ENCODE data around the gene CRYZL1.

CRYZL1 gene

DNA sequence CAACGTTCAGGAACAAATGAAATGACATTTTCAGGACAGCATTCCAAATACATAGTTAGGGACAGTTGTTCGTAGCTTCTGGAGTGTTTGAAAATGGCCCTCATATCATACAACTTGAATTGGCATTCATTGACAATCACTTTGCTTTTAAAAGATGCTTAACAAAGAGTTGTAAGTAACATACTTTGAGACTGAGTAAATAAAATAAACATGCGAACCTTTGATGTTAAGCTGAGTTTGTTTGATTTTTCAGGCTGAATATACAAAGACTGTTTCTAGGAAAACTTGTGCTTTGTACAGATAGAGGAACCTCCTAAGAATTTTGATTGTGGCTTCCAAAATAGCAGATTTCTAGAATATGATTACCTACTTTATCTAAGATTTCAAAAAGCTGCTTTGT, 46.1 kb upstream of the CRYZL1 start:
- no peak for TF ChIP-seq EZH2 (IDR thresholded peaks at IDR 0.05; ENCODE audit: borderline replicate concordance, low read length)
- TF ChIP-seq, protein P1, sequence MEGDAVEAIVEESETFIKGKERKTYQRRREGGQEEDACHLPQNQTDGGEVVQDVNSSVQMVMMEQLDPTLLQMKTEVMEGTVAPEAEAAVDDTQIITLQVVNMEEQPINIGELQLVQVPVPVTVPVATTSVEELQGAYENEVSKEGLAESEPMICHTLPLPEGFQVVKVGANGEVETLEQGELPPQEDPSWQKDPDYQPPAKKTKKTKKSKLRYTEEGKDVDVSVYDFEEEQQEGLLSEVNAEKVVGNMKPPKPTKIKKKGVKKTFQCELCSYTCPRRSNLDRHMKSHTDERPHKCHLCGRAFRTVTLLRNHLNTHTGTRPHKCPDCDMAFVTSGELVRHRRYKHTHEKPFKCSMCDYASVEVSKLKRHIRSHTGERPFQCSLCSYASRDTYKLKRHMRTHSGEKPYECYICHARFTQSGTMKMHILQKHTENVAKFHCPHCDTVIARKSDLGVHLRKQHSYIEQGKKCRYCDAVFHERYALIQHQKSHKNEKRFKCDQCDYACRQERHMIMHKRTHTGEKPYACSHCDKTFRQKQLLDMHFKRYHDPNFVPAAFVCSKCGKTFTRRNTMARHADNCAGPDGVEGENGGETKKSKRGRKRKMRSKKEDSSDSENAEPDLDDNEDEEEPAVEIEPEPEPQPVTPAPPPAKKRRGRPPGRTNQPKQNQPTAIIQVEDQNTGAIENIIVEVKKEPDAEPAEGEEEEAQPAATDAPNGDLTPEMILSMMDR (IDR thresholded peaks at IDR 0.05; ENCODE audit: low read length): no peak
- no peak overlapping the region for H3K4me2 ChIP-seq (ENCODE audit: low read length)
- no peaks in the 10 kb centered on the region for H3K9me2 ChIP-seq (ENCODE audit: low read depth, low read length)
- H3F3A ChIP-seq (ENCODE audit: insufficient read depth, low read length): no peaks in the 10 kb centered on the region
- no peaks in the 10 kb centered on the region for H3K79me2 ChIP-seq (ENCODE audit: insufficient read depth, low read length)
- H4K20me1 ChIP-seq (ENCODE audit: insufficient read depth, low read length): no peaks in the 10 kb centered on the region
- no peak overlapping the region for H3K9ac ChIP-seq (ENCODE audit: low read length)
- H3K4me3 ChIP-seq (ENCODE audit: low read depth, low read length, poor library complexity, severe bottlenecking): no peak overlapping the region
- no peak overlapping the region for H2AFZ ChIP-seq (ENCODE audit: low read length)
- no peaks in the 10 kb centered on the region for H3K36me3 ChIP-seq (ENCODE audit: insufficient read depth, low read length)
- no peak overlapping the region for H3K27ac ChIP-seq (ENCODE audit: low read depth, low read length, poor library complexity, severe bottlenecking)
- no peaks in the 10 kb centered on the region for H3K4me1 ChIP-seq (ENCODE audit: insufficient read depth, low read length, severe bottlenecking)
- no peaks in the 10 kb centered on the region; the same call in 1 of the 2 replicates for H3K27me3 ChIP-seq (ENCODE audit: insufficient read depth, low read length)
- H3K9me3 ChIP-seq (ENCODE audit: low read length): no peaks in the 10 kb centered on the region

DNA sequence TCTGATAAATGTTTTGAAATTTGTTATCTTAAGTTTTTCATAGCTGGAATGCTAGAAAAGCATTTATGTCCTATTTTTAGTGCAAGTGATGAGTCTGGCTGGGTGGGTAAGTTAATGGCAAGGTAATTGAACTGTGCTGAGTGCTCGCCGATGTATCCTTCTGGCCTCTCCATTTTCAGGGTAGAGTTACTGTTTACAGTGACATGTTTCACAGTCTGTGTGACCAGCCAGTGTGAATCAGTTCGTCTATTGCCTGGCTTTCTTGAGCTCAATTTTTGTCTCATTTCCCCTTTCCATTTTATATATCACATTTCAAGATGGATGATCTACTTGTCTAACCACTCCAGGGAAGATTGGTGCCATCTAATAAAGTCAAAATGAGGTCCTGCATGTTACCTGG, 44.8 kb upstream of the CRYZL1 start:
- no peaks in the 10 kb centered on the region for H3K9me3 ChIP-seq (ENCODE audit: low read length)
- no peaks in the 10 kb centered on the region for H3K9me2 ChIP-seq (ENCODE audit: low read depth, low read length)
- H3K4me2 ChIP-seq (ENCODE audit: low read length): no peak overlapping the region
- TF ChIP-seq, protein P1 (IDR thresholded peaks at IDR 0.05; ENCODE audit: low read length): no peak
- no peak for TF ChIP-seq EZH2 (IDR thresholded peaks at IDR 0.05; ENCODE audit: borderline replicate concordance, low read length)
- H3K27ac ChIP-seq (ENCODE audit: low read depth, low read length, poor library complexity, severe bottlenecking): no peak overlapping the region
- H3F3A ChIP-seq (ENCODE audit: insufficient read depth, low read length): no peaks in the 10 kb centered on the region
- H3K27me3 ChIP-seq (ENCODE audit: insufficient read depth, low read length): no peaks in the 10 kb centered on the region; the same call in 1 of the 2 replicates
- no peak overlapping the region for H2AFZ ChIP-seq (ENCODE audit: low read length)
- no peaks in the 10 kb centered on the region for H3K36me3 ChIP-seq (ENCODE audit: insufficient read depth, low read length)
- H3K4me1 ChIP-seq (ENCODE audit: insufficient read depth, low read length, severe bottlenecking): no peaks in the 10 kb centered on the region
- no peak overlapping the region for H3K4me3 ChIP-seq (ENCODE audit: low read depth, low read length, poor library complexity, severe bottlenecking)
- H3K79me2 ChIP-seq (ENCODE audit: insufficient read depth, low read length): no peaks in the 10 kb centered on the region
- H3K9ac ChIP-seq (ENCODE audit: low read length): no peak overlapping the region
- no peaks in the 10 kb centered on the region for H4K20me1 ChIP-seq (ENCODE audit: insufficient read depth, low read length)

DNA sequence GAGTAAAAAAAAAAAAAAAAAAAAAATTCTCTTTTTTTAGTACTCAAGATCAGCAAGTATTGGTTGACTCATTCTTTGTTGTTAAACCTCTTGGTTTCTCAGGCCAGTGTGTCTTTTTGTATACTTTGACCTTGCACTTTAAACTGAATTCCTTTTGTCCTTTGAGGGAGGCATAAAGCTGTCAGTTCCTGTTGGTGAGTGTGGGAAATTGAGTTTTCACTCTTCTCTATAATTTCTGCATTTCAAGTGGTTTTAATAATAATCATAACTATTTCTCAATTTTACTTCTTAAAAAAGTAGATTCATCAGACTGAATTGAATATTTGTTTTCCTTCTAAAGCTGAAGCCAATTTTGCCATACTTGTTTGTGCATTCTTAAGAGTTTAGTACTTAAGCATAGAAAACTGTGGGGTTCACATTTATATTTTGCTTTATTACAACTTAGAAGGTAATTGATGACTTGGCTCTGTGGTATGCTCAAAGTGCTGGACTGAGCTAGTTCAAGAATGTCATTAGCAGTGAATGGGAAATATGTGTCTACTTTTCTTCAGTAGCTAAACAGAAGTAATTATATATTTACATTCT, 44.2 kb upstream of the CRYZL1 start:
- Histone ChIP-seq H3F3A (ENCODE audit: insufficient read depth, low read length) (no peaks in the 10 kb centered on the region), H2AFZ (ENCODE audit: low read length) (no peak overlapping the region), H3K4me3 (ENCODE audit: low read depth, low read length, poor library complexity, severe bottlenecking) (no peak overlapping the region), H3K4me1 (ENCODE audit: insufficient read depth, low read length, severe bottlenecking) (no peaks in the 10 kb centered on the region), H3K79me2 (ENCODE audit: insufficient read depth, low read length) (no peaks in the 10 kb centered on the region), H3K9me2 (ENCODE audit: low read depth, low read length) (no peaks in the 10 kb centered on the region), H3K4me2 (ENCODE audit: low read length) (no peak overlapping the region), H3K27ac (ENCODE audit: low read depth, low read length, poor library complexity, severe bottlenecking) (no peak overlapping the region), H3K9me3 (ENCODE audit: low read length) (no peaks in the 10 kb centered on the region), H3K36me3 (ENCODE audit: insufficient read depth, low read length) (no peaks in the 10 kb centered on the region), H3K27me3 (ENCODE audit: insufficient read depth, low read length) (no peaks in the 10 kb centered on the region; the same call in 1 of the 2 replicates), H3K9ac (ENCODE audit: low read length) (no peak overlapping the region), H4K20me1 (ENCODE audit: insufficient read depth, low read length) (no peaks in the 10 kb centered on the region)
- TF ChIP-seq, protein P1 (IDR thresholded peaks at IDR 0.05; ENCODE audit: low read length): no peak
- TF ChIP-seq EZH2 (IDR thresholded peaks at IDR 0.05; ENCODE audit: borderline replicate concordance, low read length): no peak

Data from OCI-LY1 (cell line).